PC-3 (cell line): ENCODE results near the gene GABRB2. TPM values are rescaled to one million over a fixed set of nuclear protein-coding genes. Genes with fewer than 3 reads are reported as not detected.

Experiments
- ATAC-seq: fragments of 200-7000 bp; cut with Tn5 transposase; 2 replicates; pipeline ENCODE4 v1.9.1; 2020; ENCODE audit warnings: mild to moderate bottlenecking, moderate library complexity
- BruUV-seq: library from RNA; stranded (reverse); fragments of 400-500 nt; replicated peaks from 2 replicates; lab custom pipeline; 2021; lab: Mats Ljungman, UMichigan
- CTCF ChIA-PET: fragments of 300-600 bp; sonication (Branson Sonifier 250); formaldehyde crosslinking; loops from one replicate; lab custom pipeline; 2022; ENCODE audit warnings: antibody characterized with exemption; lab: Charles Lee
- POLR2A ChIA-PET: fragments of 300-600 bp; sonication (Branson Sonifier 250); formaldehyde crosslinking; loops from one replicate; lab custom pipeline; 2022; ENCODE audit warnings: antibody characterized with exemption; ENCODE audit not compliant: unreplicated experiment; lab: Charles Lee
- DNase-seq: peaks from one replicate; pipeline ENCODE4 v3.0.0-alpha.2; 2015
- H2AFZ ChIP-seq: fragments of 300-600 bp; sonication (generic); 2 replicates; pipeline ENCODE4 v1.6.0; 2016; ENCODE audit warnings: antibody characterized with exemption, low read length
- H3F3A ChIP-seq: fragments of 300-600 bp; sonication (generic); one replicate; pipeline ENCODE4 v1.6.0; 2017; ENCODE audit warnings: antibody characterized with exemption, low read length, control low read depth, mild to moderate bottlenecking; ENCODE audit not compliant: unreplicated experiment
- H3K27ac ChIP-seq: fragments of 300-600 bp; sonication (generic); 2 replicates; pipeline ENCODE4 v1.5.1; 2016; ENCODE audit warnings: mild to moderate bottlenecking, low read length
- H3K27me3 ChIP-seq: fragments of 300-600 bp; sonication (generic); 2 replicates; pipeline ENCODE4 v1.6.1; 2016; ENCODE audit warnings: low read length, mixed read lengths
- H3K36me3 ChIP-seq: fragments of 300-600 bp; sonication (generic); 2 replicates; pipeline ENCODE4 v1.6.1; 2016; ENCODE audit warnings: low read depth, mixed run types, low read length, mixed read lengths
- H3K4me1 ChIP-seq: fragments of 300-600 bp; sonication (generic); 2 replicates; pipeline ENCODE4 v1.5.1; 2016; ENCODE audit warnings: low read length; ENCODE audit not compliant: insufficient read depth
- H3K4me2 ChIP-seq: fragments of 300-600 bp; sonication (generic); 2 replicates; pipeline ENCODE4 v1.6.0; 2016; ENCODE audit warnings: low read length
- H3K4me3 ChIP-seq: fragments of 300-600 bp; sonication (generic); 2 replicates; pipeline ENCODE4 v1.5.1; 2016; ENCODE audit warnings: mild to moderate bottlenecking, low read length, mixed read lengths
- H3K79me2 ChIP-seq: fragments of 300-600 bp; sonication (generic); 2 replicates; pipeline ENCODE4 v1.6.1; 2017; ENCODE audit warnings: low read length, mixed read lengths
- H3K9ac ChIP-seq: fragments of 300-600 bp; sonication (generic); 2 replicates; pipeline ENCODE4 v1.6.0; 2016; ENCODE audit warnings: mild to moderate bottlenecking, low read length
- H3K9me2 ChIP-seq: fragments of 300-600 bp; sonication (generic); replicated peaks from 2 replicates; pipeline ENCODE4 v1.6.1; 2016; ENCODE audit warnings: mixed run types, low read length, mixed read lengths
- H3K9me3 ChIP-seq: fragments of 300-600 bp; sonication (generic); 2 replicates; pipeline ENCODE4 v1.6.1; 2016; ENCODE audit warnings: low read length, mixed read lengths
- H4K20me1 ChIP-seq: fragments of 300-600 bp; sonication (generic); 2 replicates; pipeline ENCODE4 v1.6.1; 2016; ENCODE audit warnings: low read length, mixed read lengths
- EZH2 ChIP-seq: fragments of 300-600 bp; sonication (generic); IDR thresholded peaks from one replicate; pipeline ENCODE4 v1.6.1; 2017; ENCODE audit warnings: antibody characterized with exemption, mild to moderate bottlenecking, low read length; ENCODE audit not compliant: unreplicated experiment
- EZH2phosphoT487 ChIP-seq: fragments of 300-600 bp; sonication (generic); IDR thresholded peaks from 2 replicates; pipeline ENCODE4 v1.6.1; 2018; ENCODE audit warnings: mild to moderate bottlenecking, antibody characterized with exemption, low read length, borderline replicate concordance
- intact Hi-C: fragments of 100-400 bp; cut with micrococcal nuclease; formaldehyde crosslinking; loops from 2 replicates; pipeline ENCODE4 v1.9.0; 2023
- total RNA-seq: library from RNA; depleted of rRNA; stranded (reverse); fragments of >200 nt; gene quantifications from 2 replicates; pipeline ENCODE4 v1.2.3, GENCODE V29; 2014
- TF ChIP-seq, protein P1 (sequence below): fragments of 300-600 bp; sonication (generic); conservative IDR thresholded peaks from 2 replicates; pipeline ENCODE4 v1.5.1; 2017; ENCODE audit warnings: antibody characterized with exemption, low read depth, mild to moderate bottlenecking, low read length

GABRB2 gene
- total RNA-seq, 1 experiment from 2014 or later, result not detected

DNA sequence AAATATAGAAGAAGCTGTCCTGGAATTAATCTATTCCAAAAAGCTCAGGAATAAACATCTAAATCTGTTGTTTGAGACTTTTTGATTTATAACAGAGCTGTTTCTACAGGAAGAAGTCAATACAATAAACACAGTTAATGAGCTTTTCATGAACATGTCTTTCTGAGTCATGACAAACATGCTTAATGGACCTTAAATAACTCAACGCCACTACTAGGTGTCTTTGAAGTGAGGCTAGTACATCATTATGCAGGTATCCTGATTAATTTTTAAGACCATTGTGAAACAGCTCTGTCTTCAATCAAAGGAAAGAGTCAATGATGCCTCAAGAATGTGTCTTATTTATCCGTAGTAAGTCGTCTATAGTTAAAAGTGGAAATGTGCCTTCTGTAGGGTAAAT, 131.6 kb downstream of the GABRB2 start:
- no peak for DNase-seq
- H4K20me1 ChIP-seq, result no peaks in the 10 kb centered on the region
- intact Hi-C loops, result no loop called here
- H3K36me3 ChIP-seq, result no peaks in the 10 kb centered on the region
- no peak for ATAC-seq
- H3K4me3 ChIP-seq, result no peak overlapping the region
- no peak overlapping the region for H3K27ac ChIP-seq
- H3K27me3 ChIP-seq, result no peaks in the 10 kb centered on the region
- no peak overlapping the region for H2AFZ ChIP-seq
- H3K9ac ChIP-seq, result no peak overlapping the region
- ChIA-PET POLR2A (no interaction called here), CTCF (no interaction called here)
- H3K79me2 ChIP-seq, result no peaks in the 10 kb centered on the region
- no peaks in the 10 kb centered on the region for H3K9me2 ChIP-seq
- H3K4me1 ChIP-seq, result no peaks in the 10 kb centered on the region
- no peak for TF ChIP-seq EZH2phosphoT487
- H3K9me3 ChIP-seq, result peaks cover 31% of the 10 kb centered on the region
- no peak overlapping the region for H3K4me2 ChIP-seq
- H3F3A ChIP-seq, result no peaks in the 10 kb centered on the region
- no TSS peak for BruUV-seq

- no peak overlapping the region for H3K9ac ChIP-seq
- ChIA-PET CTCF (no interaction called here), POLR2A (no interaction called here)
- no TSS peak for BruUV-seq
- H3K4me2 ChIP-seq, result no peak overlapping the region
- intact Hi-C loops, result no loop called here
- H3K9me2 ChIP-seq, result no peaks in the 10 kb centered on the region
- H3F3A ChIP-seq, result no peaks in the 10 kb centered on the region
- no peak overlapping the region for H3K4me3 ChIP-seq
- no peak overlapping the region for H2AFZ ChIP-seq
- no peaks in the 10 kb centered on the region for H3K4me1 ChIP-seq
- TF ChIP-seq EZH2phosphoT487 (no peak), EZH2 (no peak)
- TF ChIP-seq, protein P1, sequence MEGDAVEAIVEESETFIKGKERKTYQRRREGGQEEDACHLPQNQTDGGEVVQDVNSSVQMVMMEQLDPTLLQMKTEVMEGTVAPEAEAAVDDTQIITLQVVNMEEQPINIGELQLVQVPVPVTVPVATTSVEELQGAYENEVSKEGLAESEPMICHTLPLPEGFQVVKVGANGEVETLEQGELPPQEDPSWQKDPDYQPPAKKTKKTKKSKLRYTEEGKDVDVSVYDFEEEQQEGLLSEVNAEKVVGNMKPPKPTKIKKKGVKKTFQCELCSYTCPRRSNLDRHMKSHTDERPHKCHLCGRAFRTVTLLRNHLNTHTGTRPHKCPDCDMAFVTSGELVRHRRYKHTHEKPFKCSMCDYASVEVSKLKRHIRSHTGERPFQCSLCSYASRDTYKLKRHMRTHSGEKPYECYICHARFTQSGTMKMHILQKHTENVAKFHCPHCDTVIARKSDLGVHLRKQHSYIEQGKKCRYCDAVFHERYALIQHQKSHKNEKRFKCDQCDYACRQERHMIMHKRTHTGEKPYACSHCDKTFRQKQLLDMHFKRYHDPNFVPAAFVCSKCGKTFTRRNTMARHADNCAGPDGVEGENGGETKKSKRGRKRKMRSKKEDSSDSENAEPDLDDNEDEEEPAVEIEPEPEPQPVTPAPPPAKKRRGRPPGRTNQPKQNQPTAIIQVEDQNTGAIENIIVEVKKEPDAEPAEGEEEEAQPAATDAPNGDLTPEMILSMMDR, result no peak
- H3K36me3 ChIP-seq, result no peaks in the 10 kb centered on the region
- ATAC-seq (no peak), DNase-seq (no peak)
- H4K20me1 ChIP-seq, result no peaks in the 10 kb centered on the region
- no peaks in the 10 kb centered on the region for H3K79me2 ChIP-seq
- no peak overlapping the region for H3K27ac ChIP-seq
- H3K9me3 ChIP-seq, result peaks cover 32% of the 10 kb centered on the region
- H3K27me3 ChIP-seq, result no peaks in the 10 kb centered on the region
Observed at GRCh38 chr5:161414037-161414436, 132.5 kb downstream of the GABRB2 start.

- Histone ChIP-seq H3K9me3 (peaks cover 28% of the 10 kb centered on the region), H3K9me2 (no peaks in the 10 kb centered on the region), H3K27me3 (no peaks in the 10 kb centered on the region), H3K36me3 (no peaks in the 10 kb centered on the region), H3K4me1 (no peaks in the 10 kb centered on the region), H3F3A (no peaks in the 10 kb centered on the region), H3K4me2 (no peak overlapping the region), H3K79me2 (no peaks in the 10 kb centered on the region), H4K20me1 (no peaks in the 10 kb centered on the region), H3K9ac (no peak overlapping the region), H3K4me3 (no peak overlapping the region), H2AFZ (no peak overlapping the region), H3K27ac (no peak overlapping the region)
- ATAC-seq (no peak), DNase-seq (no peak)
- CTCF ChIA-PET, result no interaction called here
- intact Hi-C loops, result no loop called here
- TF ChIP-seq EZH2 (no peak), EZH2phosphoT487 (no peak)
- TF ChIP-seq, protein P1, result no peak
- no TSS peak for BruUV-seq
- POLR2A ChIA-PET, result no interaction called here
Observed at GRCh38 chr5:161412792-161413191, 133.7 kb downstream of the GABRB2 start.
